Suppressor macrophage treated with lipopolysaccharide for 4 hours (primary cell): ENCODE data around the gene SRCIN1.
"Not testable (repeated sequence)": the region's sequence is repeated elsewhere in the genome, so short reads cannot be mapped to it uniquely, and the experiment has no call there.

ENCODE experiments used
- DNase-seq: peaks from one replicate; pipeline ENCODE4 v3.0.0-alpha.2; 2020

Gene SRCIN1

GRCh38 chr17:38504216-38504615 is 101.5 kb downstream of the SRCIN1 start:
- DNase-seq, result no peak

GRCh38 chr17:38503286-38503913 is 102.4 kb downstream of the SRCIN1 start:
- DNase-seq, result not testable (repeated sequence)

- DNase-seq, result not testable (repeated sequence)
These were observed 104.0 kb downstream of the SRCIN1 start for GRCh38 chr17:38501718-38502117.

- not testable (repeated sequence) for DNase-seq
These were observed 106.5 kb downstream of the SRCIN1 start for GRCh38 chr17:38499230-38499629.

GRCh38 chr17:38498353-38498752 is 107.4 kb downstream of the SRCIN1 start:
- no peak for DNase-seq

GRCh38 chr17:38497656-38498055 is 108.1 kb downstream of the SRCIN1 start:
- DNase-seq, result not testable (repeated sequence)

- not testable (repeated sequence) for DNase-seq
These were observed 111.6 kb downstream of the SRCIN1 start for GRCh38 chr17:38494152-38494551.

GRCh38 chr17:38492067-38493040 is 113.4 kb downstream of the SRCIN1 start:
- peak; percentile 90 for DNase-seq

GRCh38 chr17:38491346-38492066 is 114.2 kb downstream of the SRCIN1 start:
- not testable (repeated sequence) for DNase-seq

GRCh38 chr17:38489774-38490173 is 116.0 kb downstream of the SRCIN1 start:
- not testable (repeated sequence) for DNase-seq

GRCh38 chr17:38485681-38486298 is 120.0 kb downstream of the SRCIN1 start:
- not testable (repeated sequence) for DNase-seq

- DNase-seq, result no peak
These were observed 120.6 kb downstream of the SRCIN1 start for GRCh38 chr17:38485146-38485468.

- peak; percentile 68 for DNase-seq
These were observed 121.3 kb downstream of the SRCIN1 start for GRCh38 chr17:38484242-38485145.

GRCh38 chr17:38482700-38483043 is 123.1 kb downstream of the SRCIN1 start:
- DNase-seq, result not testable (repeated sequence)

- DNase-seq, result not testable (repeated sequence)
These were observed 123.6 kb downstream of the SRCIN1 start for GRCh38 chr17:38482039-38482699.
